ENCODE data around the gene MICAL2. TPM values are rescaled to one million over a fixed set of nuclear protein-coding genes. Genes with fewer than 3 reads are reported as not detected.

Gene MICAL2
- total and polyA plus RNA-seq, 10 of the 15 experiments (the other 5 are each of a cell fraction or from before 2014, with no cell fraction given): 0.90 to 5.6 (median 2.4) TPM

DNA sequence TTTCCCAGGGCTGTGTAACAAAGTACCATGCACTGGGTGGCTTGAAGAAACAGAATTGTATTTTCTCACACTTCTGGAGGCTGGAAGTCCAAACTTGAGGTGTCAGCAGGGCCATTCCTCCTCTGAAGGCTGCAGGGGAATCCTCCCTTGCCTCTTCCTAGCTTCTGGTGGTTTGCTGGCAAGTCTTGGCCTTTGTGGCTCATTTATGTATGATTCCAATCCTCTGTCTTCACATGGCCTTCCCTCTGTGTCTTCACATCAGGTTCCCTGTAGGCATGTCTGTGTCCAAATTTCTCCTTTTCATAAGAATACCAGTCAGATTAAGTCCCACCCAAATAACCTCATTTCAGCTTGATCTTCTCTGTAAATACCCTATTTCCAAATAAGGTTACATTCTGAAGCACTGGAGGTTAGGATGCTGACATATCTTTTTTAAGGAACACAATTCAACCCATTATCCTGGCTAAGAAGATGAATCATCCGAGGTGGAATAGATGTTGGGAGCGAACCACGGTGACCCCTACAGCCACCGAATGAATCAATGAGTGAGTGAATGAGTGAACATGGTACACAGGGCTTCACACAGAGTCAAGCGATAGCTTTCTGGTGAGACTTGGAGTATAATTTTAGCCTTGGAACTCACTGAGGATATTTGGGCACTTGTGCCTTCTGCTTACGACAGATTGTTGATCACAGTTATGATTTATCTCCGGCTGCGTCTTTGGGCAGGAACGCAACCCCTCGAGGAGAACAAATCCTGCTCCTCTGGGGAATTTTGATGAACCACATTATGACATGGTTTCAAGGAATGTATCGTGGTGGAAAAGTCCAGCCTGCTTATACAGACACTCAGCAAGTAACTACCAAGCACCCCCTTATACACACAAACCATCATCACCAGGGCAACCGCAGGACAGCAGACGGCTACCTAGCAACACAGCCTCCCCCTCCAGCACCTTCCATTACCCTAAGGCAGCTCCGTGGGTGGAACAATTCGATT lies 34.3 kb upstream of the MICAL2 start (continued):
- TF ChIP-seq, protein P1, sequence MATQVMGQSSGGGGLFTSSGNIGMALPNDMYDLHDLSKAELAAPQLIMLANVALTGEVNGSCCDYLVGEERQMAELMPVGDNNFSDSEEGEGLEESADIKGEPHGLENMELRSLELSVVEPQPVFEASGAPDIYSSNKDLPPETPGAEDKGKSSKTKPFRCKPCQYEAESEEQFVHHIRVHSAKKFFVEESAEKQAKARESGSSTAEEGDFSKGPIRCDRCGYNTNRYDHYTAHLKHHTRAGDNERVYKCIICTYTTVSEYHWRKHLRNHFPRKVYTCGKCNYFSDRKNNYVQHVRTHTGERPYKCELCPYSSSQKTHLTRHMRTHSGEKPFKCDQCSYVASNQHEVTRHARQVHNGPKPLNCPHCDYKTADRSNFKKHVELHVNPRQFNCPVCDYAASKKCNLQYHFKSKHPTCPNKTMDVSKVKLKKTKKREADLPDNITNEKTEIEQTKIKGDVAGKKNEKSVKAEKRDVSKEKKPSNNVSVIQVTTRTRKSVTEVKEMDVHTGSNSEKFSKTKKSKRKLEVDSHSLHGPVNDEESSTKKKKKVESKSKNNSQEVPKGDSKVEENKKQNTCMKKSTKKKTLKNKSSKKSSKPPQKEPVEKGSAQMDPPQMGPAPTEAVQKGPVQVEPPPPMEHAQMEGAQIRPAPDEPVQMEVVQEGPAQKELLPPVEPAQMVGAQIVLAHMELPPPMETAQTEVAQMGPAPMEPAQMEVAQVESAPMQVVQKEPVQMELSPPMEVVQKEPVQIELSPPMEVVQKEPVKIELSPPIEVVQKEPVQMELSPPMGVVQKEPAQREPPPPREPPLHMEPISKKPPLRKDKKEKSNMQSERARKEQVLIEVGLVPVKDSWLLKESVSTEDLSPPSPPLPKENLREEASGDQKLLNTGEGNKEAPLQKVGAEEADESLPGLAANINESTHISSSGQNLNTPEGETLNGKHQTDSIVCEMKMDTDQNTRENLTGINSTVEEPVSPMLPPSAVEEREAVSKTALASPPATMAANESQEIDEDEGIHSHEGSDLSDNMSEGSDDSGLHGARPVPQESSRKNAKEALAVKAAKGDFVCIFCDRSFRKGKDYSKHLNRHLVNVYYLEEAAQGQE (IDR thresholded peaks at IDR 0.05; ENCODE audit: low read depth, low read length): no peak
- TF ChIP-seq MEF2B (IDR thresholded peaks at IDR 0.05; ENCODE audit: partially characterized antibody, poor library complexity, severe bottlenecking) (no peak), SUPT20H (IDR thresholded peaks at IDR 0.05; ENCODE audit: borderline replicate concordance, control insufficient read depth, low read depth, low read length) (no peak), KAT2A (conservative IDR thresholded peaks at IDR 0.05; ENCODE audit: control insufficient read depth, low read depth, low read length) (no peak), RELA (IDR thresholded peaks at IDR 0.05; ENCODE audit: borderline replicate concordance, partially characterized antibody) (no peak), ASH2L (IDR thresholded peaks at IDR 0.05; ENCODE audit: borderline replicate concordance, low read depth) (no peak)
- TF ChIP-seq, protein P2, sequence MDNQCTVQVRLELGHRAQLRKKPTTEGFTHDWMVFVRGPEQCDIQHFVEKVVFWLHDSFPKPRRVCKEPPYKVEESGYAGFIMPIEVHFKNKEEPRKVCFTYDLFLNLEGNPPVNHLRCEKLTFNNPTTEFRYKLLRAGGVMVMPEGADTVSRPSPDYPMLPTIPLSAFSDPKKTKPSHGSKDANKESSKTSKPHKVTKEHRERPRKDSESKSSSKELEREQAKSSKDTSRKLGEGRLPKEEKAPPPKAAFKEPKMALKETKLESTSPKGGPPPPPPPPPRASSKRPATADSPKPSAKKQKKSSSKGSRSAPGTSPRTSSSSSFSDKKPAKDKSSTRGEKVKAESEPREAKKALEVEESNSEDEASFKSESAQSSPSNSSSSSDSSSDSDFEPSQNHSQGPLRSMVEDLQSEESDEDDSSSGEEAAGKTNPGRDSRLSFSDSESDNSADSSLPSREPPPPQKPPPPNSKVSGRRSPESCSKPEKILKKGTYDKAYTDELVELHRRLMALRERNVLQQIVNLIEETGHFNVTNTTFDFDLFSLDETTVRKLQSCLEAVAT (IDR thresholded peaks at IDR 0.05): no peak
- TF ChIP-seq, protein P3, sequence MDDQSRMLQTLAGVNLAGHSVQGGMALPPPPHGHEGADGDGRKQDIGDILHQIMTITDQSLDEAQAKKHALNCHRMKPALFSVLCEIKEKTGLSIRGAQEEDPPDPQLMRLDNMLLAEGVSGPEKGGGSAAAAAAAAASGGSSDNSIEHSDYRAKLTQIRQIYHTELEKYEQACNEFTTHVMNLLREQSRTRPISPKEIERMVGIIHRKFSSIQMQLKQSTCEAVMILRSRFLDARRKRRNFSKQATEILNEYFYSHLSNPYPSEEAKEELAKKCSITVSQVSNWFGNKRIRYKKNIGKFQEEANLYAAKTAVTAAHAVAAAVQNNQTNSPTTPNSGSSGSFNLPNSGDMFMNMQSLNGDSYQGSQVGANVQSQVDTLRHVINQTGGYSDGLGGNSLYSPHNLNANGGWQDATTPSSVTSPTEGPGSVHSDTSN (IDR thresholded peaks at IDR 0.05; ENCODE audit: insufficient replicate concordance, low read depth, low read length): no peak
